Astrocyte (in vitro differentiated cells and primary cell): ENCODE results near the gene MGAT5.

ENCODE experiments used
- CTCF ChIP-seq: IDR thresholded peaks from 2 replicates; pipeline ENCODE4 v1.5.1; 2011; ENCODE audit warnings: low read depth, mild to moderate bottlenecking, inconsistent platforms, low read length, moderate library complexity; ENCODE audit not compliant: insufficient read depth
- EZH2 ChIP-seq: IDR thresholded peaks from 2 replicates; pipeline ENCODE4 v1.6.1; 2012; ENCODE audit warnings: mild to moderate bottlenecking, low read length, inconsistent platforms; ENCODE audit not compliant: insufficient read depth

- TF ChIP-seq CTCF (no peak), EZH2 (no peak)
Observed at GRCh38 chr2:134369220-134369902, 115.5 kb downstream of the MGAT5 start.
